ES-I3 (cell line): ENCODE results near the gene EGLN1.
"Not testable (repeated sequence)": the region's sequence is repeated elsewhere in the genome, so short reads cannot be mapped to it uniquely, and the experiment has no call there.

Experiments
- H3K36me3 ChIP-seq: 2 replicates; pipeline ENCODE4 v1.6.1; 2013; ENCODE audit warnings: mild to moderate bottlenecking, low read length, control low read depth, moderate library complexity; ENCODE audit not compliant: insufficient read depth
- H3K4me1 ChIP-seq: 2 replicates; pipeline ENCODE4 v1.6.1; 2013; ENCODE audit warnings: mild to moderate bottlenecking, control low read depth, low read length; ENCODE audit not compliant: insufficient read depth
- H3K9ac ChIP-seq: 2 replicates; pipeline ENCODE4 v1.6.1; 2013; ENCODE audit warnings: low read depth, mild to moderate bottlenecking, low read length, moderate library complexity
- H3K9me3 ChIP-seq: 2 replicates; pipeline ENCODE4 v1.6.1; 2013; ENCODE audit warnings: mild to moderate bottlenecking, low read length, moderate library complexity; ENCODE audit not compliant: control insufficient read depth, insufficient read depth

The EGLN1 gene

DNA sequence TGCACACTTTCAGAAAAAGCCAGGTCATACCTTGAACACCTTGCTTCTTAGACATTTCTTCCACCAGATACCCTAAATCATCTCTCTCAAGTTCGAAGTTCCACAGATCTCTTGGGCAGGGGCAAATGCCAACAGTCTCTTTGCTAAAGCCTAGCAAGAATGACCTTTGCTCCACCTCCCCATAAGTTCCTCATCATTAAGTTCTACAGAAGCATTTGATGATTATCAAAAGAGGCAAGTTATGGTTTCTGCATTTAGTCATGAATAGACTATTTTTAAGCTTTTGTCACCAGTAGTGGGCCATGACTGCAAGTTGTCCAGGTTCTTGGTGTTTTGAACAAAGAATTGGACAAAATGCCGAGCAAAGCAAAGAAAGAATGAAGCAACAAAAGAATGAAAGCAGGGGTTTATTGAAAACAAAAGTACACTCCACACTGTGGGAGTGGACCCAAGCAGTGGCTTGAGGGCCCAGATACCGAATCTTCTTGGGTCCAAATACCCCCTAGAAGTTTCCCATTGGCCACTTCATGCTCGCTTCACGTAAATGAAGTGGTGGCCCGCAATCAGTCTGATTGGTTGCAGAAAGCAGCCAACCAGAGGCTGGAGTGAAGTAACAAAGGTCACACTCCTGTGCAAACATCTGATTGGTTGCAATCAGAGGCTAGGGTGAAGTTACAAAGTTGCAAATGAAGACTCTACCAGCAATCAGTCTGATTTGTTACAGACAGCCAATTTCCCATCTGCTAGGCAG is 9.8 kb upstream of the EGLN1 start:
- H3K9ac ChIP-seq = no peak overlapping the region
- H3K36me3 ChIP-seq = no peaks in the 10 kb centered on the region
- H3K4me1 ChIP-seq = peaks cover 4% of the 10 kb centered on the region; the same call in 1 of the 2 replicates
- no peaks in the 10 kb centered on the region for H3K9me3 ChIP-seq

DNA sequence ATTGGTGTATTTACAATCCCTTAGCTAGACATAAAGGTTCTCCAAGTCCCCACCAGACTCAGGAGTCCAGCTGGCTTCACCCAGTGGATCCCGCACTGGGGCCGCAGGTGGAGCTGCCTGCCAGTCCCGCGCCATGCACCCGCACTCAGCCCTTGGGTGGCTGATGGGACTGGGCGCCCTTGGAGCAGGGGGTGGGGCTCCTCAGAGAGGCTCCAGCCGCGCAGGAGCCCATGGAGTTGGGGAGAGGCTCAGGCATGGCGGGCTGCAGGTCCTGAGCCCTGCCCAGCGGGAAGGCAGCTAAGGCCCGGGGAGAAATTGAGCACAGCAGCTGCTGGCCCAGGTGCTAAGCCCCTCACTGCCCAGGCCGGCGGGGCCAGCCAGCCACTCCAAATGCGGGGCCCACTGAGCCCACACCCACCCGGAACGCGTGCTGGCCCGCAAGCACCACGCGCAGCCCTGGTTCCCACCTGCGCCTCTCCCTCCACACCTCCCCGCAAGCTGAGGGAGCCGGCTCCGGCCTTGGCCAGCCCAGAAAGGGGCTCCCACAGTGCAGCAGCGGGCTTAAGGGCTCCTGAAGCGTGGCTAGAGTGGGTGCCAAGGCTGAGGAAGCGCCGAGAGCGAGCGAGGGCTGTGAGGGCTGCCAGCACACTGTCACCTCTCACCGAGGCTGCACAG is 8.7 kb upstream of the EGLN1 start:
- not testable (repeated sequence) for H3K9me3 ChIP-seq, H3K36me3 ChIP-seq, H3K4me1 ChIP-seq, H3K9ac ChIP-seq

DNA sequence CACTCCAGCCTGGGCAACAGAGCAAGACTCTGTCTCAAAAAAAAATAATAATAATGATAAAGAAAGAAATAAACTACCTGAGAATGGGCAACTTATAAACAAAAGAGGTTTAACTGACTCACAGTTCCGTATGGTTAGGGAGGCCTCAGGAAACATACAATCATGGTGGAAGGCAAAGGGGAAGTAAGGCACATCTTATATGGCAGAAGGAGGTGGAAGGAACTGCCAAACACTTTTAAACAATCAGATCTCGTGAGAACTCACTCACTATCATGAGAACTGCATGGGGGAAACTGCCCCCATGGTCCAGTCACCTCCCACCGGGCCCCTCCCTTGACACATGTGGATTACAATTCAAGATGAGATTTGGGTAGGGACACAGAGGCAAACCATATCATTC is 6.3 kb upstream of the EGLN1 start:
- Histone ChIP-seq H3K9me3 (no peaks in the 10 kb centered on the region), H3K36me3 (no peaks in the 10 kb centered on the region), H3K9ac (no peak overlapping the region), H3K4me1 (peaks cover 4% of the 10 kb centered on the region; the same call in 1 of the 2 replicates)

DNA sequence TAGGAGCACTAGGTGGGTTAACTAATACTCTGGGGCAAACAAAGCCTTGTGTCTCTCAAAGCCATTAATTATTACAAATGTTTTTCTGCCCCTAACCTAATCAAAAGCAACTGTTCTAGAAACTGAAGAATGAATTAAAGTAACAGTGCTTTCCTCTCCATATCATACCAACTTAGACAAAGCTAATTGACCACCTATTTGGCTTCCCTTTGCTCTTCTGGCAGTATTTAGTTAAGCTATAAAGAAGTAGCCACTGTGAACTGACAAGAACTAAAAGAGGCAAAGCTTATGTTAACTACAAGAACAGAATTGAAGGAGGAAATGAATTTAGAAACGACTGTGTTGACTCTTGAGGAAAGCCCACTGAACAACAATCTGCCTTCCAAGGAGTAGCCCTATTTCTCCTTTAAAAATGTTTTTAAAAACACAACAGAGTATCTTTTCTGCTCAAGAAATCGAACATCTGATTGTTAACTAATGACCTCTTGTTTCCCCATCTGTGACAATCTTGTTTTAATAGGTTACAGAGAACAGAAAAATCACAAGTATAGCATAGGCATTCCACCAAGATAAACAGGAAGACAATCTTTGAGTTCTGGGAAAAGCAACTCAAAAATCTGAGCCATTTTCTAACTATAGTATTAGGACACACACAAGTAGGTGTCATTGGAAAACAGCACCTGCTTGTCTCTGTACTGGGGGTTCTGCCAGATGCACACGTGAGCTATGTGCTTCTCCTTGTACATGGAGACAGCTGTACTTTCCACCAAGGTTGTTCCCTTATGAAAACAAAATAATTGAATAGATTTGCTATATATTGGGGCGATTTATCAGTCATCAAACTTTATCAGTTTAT is 3.1 kb upstream of the EGLN1 start:
- Histone ChIP-seq H3K9me3 (no peaks in the 10 kb centered on the region), H3K36me3 (no peaks in the 10 kb centered on the region), H3K9ac (no peak overlapping the region), H3K4me1 (no peaks in the 10 kb centered on the region)

DNA sequence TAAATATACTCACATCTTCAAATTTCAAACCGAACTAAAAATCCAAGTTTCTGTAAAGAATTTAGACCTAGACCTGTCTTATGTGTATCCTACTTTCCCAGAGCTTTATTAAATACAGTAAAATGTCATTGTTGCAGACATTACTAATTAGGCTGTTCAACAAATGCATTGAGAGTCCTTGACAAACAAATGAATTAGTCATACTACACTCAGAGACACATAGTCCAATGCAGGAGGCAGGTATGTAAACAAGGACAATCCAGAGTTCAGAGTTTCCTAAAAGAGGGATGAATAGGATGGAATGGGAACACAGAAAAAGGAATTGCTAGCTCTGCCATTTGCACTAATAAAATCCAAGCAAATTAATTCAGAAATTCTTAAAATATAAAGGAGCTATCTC is 1.6 kb upstream of the EGLN1 start:
- Histone ChIP-seq H3K4me1 (peaks cover 4% of the 10 kb centered on the region; the same call in 1 of the 2 replicates), H3K9ac (no peak overlapping the region), H3K9me3 (no peaks in the 10 kb centered on the region), H3K36me3 (no peaks in the 10 kb centered on the region)

DNA sequence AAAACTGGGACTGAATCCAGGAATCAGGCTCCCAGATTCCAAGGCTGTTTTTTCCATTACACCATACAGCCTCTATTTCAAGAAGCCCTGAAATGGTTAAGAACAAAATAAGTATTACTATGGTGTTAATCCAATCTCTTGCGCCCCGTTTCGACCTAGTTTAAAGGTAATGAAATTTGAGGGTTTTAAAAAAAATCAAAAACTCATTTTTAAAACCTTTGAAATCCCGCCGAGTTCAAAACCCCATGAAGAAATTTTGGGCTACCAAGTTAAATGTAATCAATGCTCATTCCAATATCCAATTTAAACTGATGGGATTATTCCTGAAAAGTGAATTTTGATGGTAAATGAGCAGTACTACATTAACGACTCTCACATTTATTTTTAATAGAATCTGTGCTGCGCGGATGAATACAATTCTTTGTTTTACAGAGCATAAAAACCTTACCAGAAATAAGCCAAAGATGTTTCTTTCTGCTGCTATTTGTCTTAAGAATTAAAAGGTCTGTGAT is 767 bp upstream of the EGLN1 start:
- H3K4me1 ChIP-seq = peaks cover 4% of the 10 kb centered on the region; the same call in 1 of the 2 replicates
- no peaks in the 10 kb centered on the region for H3K9me3 ChIP-seq
- no peaks in the 10 kb centered on the region for H3K36me3 ChIP-seq
- peak overlapping the region; percentile 71 for H3K9ac ChIP-seq

DNA sequence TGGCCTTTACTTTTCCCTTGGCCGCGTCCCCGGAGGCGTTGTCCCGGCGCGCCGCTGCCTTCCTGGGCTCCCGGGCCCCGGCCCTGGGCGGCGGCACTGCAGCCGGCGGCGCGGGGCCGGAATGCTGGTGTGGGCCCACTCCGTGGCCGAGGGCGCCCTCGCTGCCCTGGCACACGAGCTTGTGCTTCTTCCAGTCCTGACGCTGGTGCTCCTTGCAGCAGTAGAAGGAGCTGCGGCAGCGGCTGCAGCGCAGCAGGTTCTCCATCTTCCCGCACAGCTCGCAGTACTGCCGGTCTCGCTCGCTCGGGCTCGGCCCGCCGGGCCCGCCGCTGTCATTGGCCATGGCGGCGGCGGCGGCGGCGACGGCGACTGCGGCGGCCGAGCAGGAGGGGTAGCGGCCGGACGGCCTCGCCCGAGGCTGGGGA is 529 bp downstream of the EGLN1 start:
- no peaks in the 10 kb centered on the region for H3K36me3 ChIP-seq
- H3K9ac ChIP-seq = peak overlapping the region; percentile 68; the same call in 1 of the 2 replicates
- peaks cover 4% of the 10 kb centered on the region; the same call in 1 of the 2 replicates for H3K4me1 ChIP-seq
- H3K9me3 ChIP-seq = no peaks in the 10 kb centered on the region

DNA sequence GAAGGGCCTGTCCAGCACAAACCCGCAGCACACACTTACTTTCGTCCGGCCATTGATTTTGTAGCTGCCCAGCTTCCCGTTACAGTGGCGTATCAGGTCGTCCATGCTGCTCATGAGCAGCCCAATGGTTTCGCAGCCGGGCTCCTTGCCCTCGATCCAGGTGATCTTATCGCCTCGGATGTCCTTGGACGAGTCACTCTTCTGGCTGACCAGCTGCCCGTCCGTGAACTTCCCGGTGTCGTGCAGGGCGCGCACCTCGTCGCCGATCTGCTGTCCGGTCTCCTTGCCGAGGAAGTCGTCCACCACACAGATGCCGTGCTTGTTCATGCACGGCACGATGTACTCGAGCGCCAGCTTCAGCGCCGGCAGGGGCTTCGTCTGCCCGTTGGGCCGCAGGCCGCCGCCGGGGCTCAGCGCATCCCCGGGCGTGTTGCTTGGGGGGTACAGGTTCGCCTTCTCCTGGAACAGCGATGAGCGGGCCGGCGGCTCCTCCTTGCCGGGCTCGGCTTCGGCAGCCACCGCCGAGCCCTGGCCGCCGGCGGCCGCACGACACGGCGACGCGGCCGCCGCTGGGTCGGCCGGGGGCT is 1.0 kb downstream of the EGLN1 start:
- Histone ChIP-seq H3K9me3 (no peaks in the 10 kb centered on the region), H3K36me3 (no peaks in the 10 kb centered on the region), H3K4me1 (peaks cover 4% of the 10 kb centered on the region; the same call in 1 of the 2 replicates), H3K9ac (peak overlapping the region; percentile 68; the same call in 1 of the 2 replicates)

DNA sequence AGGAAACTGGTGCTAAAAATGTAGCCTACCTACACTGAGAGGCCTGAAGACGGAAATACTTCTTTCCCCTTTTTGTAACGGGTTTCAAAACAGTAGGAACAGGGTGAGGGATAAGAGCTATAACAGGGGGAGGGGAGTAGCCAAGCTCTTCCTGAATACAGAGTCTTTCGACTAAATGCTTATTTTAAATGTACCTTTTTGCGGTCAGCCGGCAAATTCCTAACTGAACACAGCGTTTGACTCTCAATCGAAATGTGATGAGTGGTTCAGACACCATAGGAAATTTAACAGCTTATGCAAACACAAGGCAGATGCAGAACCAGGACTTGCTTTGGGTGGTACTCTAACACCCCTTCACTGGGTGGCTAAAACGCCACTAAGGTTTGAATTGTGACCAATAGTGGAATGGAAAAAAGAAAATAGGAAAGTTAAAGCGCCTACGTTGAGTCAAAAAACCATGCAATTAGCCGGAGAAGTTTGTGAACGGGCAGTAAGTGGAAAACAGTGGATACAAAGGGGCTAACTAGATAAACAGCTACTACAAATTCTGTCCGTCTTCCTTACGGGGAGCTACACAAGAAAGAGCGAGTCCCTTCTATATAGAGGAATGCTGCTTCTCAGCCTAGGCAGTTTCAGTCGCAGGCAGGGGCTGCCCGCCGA is 1.7 kb downstream of the EGLN1 start:
- no peaks in the 10 kb centered on the region for H3K36me3 ChIP-seq
- peak overlapping the region; percentile 68; the same call in 1 of the 2 replicates for H3K9ac ChIP-seq
- H3K9me3 ChIP-seq = no peaks in the 10 kb centered on the region
- peaks cover 4% of the 10 kb centered on the region; the same call in 1 of the 2 replicates for H3K4me1 ChIP-seq

DNA sequence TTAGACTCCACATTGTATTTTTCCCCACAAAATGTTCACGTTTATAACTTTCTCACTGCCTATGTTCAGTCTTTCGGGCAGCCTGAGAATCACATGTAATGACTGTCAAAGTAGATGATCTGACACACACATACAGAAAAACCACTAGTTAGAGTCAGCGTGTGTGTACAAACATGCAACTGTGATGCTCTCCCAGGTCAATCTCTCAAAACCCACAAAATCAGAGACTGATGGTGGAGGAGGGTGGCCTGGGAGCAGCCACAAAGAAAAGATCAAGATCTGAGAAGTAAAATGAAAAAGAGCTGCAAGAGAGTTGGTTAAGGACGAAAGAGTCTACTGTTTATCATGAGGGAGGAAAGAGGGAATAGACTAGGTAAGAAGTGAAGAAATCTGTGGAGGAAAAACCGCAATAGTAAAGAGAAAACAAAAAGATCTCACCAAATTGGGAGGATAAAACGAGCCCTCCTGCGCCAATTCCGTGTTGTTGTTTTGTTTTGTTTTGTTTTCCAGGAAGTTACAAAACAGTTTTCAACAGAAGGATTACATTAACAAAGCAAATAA is 2.3 kb downstream of the EGLN1 start:
- no peaks in the 10 kb centered on the region for H3K9me3 ChIP-seq
- no peaks in the 10 kb centered on the region for H3K36me3 ChIP-seq
- peaks cover 4% of the 10 kb centered on the region; the same call in 1 of the 2 replicates for H3K4me1 ChIP-seq
- H3K9ac ChIP-seq = peak overlapping the region; percentile 68; the same call in 1 of the 2 replicates

DNA sequence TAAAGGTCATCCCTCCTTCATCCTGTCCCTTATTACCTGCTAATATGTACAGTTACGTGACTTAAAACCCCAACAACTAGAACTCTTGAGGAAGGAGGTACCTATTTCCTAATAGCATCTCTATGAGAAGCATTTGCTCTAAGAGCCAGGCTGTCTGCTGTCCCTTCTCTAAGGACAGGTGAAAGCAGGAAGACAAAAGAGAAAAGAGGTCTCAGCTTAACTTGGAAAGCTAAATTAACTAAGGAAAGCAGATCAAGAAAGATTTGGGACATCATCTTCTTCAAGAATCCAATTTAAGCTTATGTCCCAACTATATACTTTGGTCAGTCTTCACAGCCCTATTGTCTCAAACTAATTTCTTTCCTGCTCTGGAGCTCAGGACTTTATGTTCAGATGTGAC is 2.9 kb downstream of the EGLN1 start:
- Histone ChIP-seq H3K36me3 (no peaks in the 10 kb centered on the region), H3K9me3 (no peaks in the 10 kb centered on the region), H3K4me1 (peaks cover 4% of the 10 kb centered on the region; the same call in 1 of the 2 replicates), H3K9ac (no peak overlapping the region)

DNA sequence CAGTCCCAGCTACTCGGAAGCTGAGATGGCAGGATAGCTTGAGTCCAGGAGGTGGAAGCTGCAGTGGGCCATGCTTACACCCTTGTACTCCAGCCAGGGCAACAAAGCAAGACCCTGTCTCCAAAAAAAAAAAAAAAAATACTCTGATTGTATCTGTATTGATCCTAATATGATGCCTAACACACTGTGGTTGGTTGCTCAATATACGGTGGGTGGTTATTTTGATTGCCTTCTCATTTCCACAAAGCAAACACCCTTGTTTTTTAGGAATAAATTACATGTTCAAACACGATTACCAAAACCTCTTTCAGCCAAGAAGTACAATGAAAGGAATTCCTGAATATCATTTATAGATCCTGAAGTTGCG is 3.4 kb downstream of the EGLN1 start:
- H3K9me3 ChIP-seq = no peaks in the 10 kb centered on the region
- H3K4me1 ChIP-seq = peaks cover 4% of the 10 kb centered on the region; the same call in 1 of the 2 replicates
- H3K9ac ChIP-seq = no peak overlapping the region
- no peaks in the 10 kb centered on the region for H3K36me3 ChIP-seq

DNA sequence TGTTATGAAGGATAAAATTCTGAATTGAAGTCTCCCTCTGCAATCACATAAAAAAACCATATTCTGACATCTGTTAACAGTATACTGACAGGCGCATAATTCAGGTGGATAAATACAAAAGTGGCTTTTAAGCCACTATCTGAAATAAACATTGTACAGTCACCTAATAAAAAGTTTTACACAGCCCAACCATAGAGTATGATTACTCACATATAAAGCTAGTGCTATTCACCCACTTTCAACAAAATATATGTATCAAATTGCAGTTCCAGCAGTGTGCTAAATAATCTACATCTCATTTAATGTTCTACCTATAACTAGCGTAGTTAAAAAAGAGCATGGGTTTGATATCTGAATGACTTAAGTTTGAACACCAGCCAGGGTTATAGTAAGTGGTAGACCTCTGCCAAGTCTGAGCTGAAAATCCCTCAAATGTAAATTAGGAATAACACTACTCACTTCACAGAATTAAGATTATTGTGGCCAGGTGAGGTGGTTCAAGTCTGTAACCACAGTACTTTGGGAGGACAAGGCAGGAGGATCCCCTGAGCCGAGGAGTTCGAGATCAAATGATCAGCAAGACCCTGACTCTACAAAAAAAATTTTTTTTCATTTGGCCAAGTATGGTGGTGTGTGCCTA is 3.9 kb downstream of the EGLN1 start:
- H3K4me1 ChIP-seq = peaks cover 4% of the 10 kb centered on the region; the same call in 1 of the 2 replicates
- H3K9ac ChIP-seq = no peak overlapping the region
- H3K9me3 ChIP-seq = no peaks in the 10 kb centered on the region
- no peaks in the 10 kb centered on the region for H3K36me3 ChIP-seq
